Lung microvascular endothelial cell (primary cell): Measurements from ENCODE around the gene SIRT2. TPM values are rescaled to one million over a fixed set of nuclear protein-coding genes. Genes with fewer than 3 reads are reported as not detected.
"Not testable (repeated sequence)": the region's sequence is repeated elsewhere in the genome, so short reads cannot be mapped to it uniquely, and the experiment has no call there.

Experiments used
- DNase-seq, 2 donors: peaks; one replicate each; pipeline versions ENCODE4 v3.0.0 to v3.0.0-alpha.2; 2010; ENCODE audit warnings: low read depth in 2 of 2
- total RNA-seq: library from RNA; depleted of rRNA; stranded (reverse); fragments of >200 nt; gene quantifications from 2 replicates; pipeline ENCODE4 v1.2.1, GENCODE V29; 2014

Gene SIRT2
- total RNA-seq, 1 donor from 2014 or later: 105 TPM

DNA sequence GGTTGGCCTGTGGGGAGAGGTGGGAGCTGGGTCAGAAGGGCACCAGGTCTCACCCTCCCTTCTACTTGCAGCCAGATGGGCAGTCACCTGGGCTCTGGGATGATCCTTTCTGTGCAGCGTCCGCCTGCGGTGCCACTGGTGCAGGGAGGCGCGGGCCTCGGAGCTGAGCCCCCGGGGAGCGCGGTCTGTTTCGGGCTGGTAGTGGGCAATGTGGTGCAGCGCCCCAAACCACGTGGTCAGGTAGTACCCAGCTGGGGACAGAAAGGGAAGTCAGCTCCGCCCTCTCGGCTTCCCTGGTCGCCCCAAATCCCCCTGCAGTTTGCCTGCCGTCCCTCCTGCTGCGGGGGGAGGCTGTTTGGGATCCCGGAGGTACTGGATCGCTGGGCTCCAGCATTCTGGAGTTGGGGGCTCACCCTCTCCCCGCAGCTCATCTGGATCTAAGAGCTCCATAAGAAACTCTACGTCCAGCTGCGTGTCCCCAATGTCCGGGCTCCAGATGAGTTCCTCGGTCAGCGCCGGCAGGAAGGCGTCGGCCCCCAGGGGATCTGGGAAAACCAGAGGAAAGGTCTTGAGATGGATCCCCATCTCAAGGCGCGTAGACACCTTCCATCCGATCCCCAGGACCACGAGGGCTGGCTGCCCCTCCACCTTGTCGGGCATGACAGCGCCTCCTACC is 30.1 kb downstream of the SIRT2 start:
- peak in 1 of 2 donors; percentile 22 for DNase-seq

DNA sequence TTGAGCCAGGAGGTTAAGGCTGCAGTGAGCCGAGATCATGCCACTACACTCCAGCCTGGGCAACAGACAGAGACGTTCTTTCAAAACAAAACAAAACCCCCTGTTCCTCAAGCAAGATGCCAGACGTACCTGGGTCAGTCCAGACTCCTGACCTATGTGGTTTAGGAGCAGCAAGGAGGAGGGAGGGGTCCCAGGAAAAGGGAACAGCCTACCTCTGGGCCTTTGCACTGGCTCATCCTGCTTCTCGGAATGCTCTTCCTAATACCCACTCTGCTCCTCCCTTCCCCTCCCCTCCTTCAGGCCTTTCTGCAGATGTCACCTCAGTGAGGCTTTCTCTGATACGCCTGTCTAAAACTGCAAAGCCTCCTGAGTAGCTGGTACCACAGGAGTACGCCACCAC is 30.9 kb downstream of the SIRT2 start:
- DNase-seq: no peak

GRCh38 chr19:38867171-38867780 is 32.1 kb downstream of the SIRT2 start:
- no peak for DNase-seq

DNA sequence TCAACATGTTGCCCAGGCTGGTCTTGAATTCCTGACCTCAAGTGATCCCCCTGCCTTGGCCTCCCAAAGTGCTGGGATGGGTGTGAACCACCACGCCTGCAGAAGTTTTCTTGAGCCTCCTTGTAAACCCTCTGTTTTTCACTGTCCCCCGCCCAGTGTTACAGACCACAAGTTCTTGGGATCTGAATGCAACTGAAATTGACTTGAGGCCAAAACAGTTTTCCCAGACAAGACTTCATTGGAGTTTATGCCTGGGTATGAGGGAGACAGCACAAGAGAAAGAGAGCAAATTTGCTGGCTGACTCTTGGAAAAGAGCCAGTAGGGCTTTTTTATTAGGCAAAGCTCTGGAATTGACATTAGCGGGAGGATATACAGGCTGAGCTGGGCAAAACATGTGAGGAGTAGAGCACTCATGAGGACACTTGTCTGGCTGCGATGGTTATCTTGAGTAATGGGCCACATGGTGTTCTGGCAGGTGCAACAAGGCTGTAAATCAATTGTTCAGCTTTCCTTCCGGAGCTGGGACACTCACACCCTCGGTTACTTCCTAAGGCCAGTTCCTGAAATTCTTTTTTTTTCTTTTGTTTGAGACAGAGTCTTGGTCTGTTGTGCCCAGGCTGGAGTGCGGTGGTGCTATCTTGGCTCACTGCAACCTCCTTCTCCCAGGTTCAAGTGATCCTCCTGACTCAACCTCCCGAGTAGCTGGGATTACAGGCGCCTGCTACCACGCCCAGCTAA is 36.9 kb downstream of the SIRT2 start:
- DNase-seq: peak; percentile 91 to 93

DNA sequence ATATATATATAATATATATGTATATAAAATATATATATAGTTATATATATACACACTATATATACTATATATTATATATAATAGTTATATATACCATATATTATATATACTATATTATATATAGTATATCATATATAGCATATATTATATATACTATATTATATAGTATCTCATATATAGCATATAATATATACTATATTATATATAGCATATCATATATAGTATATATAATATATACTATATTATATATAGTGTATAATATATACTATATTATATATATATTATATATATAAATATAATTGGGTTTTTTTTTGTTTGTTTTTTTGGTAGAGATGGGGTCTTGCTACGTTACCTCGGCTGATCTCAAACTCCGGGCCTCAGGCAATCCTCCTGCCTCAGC is 38.0 kb downstream of the SIRT2 start:
- no peak for DNase-seq

GRCh38 chr19:38859631-38860204 is 39.7 kb downstream of the SIRT2 start:
- not testable (repeated sequence) for DNase-seq

DNA sequence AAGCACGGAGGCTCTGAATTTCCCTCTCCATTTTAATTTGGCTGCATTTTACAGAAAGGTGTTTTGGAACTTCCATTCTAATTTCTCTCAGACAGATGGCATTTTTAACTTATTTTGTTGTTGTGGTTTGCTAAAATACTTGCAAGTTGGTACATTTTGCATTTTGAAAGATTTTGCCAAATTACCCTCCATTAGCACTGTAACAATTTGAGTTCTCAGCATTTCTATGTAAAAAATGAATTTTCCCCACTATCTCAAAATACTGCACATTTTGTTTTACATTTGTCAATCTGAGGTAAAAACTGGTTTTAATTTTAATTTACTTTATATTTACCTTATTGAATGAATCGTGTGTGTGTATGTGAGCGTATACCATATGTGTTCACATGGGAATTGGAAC is 42.6 kb downstream of the SIRT2 start:
- DNase-seq: no peak

- not testable (repeated sequence) for DNase-seq
Measured at GRCh38 chr19:38855751-38856150, 43.7 kb downstream of the SIRT2 start.

GRCh38 chr19:38854961-38855360 is 44.5 kb downstream of the SIRT2 start:
- not testable (repeated sequence) for DNase-seq

GRCh38 chr19:38853214-38853613 is 46.2 kb downstream of the SIRT2 start:
- no peak for DNase-seq

DNA sequence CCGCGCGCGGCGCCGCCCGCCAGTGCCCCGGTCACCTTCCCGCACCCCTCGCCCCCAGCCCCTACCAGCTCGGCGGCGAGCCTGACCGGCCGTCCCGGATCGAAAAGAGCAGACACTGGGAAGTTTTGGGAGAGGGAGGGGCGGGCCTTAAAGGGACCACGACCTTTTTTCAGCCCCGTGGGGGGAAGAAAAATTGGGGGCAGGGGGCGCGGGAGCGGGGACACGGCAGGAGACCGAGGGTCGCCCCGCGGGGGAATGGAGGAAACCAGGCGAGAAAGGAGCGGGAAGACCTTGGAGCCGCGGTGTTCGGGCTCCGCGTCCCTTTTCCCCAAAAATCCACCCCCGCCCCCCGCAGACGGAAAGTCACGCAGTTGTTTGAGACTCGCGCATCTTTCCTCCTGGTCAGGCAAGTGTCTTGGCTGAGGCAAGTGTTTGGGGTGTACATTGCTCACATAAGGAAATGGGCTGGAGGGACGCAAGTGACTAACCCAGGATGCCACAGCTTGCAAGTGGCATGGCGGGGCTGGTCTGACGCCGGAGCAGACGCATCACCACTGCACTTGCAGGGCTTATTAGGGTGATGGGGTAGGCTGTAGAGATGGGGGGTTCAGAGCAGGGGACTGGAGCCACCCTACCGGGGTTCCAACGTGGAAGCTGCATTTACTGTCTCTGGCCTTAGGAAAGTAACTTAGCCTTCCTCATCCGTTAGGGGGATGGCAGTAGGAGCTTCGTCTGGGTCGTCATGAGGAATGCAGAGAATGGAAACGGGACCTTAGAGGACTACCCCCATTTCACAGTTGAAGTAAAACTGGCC is 47.0 kb downstream of the SIRT2 start:
- DNase-seq: peak; percentile 55 to 71

- DNase-seq: peak; percentile 93 to 97
Measured at GRCh38 chr19:38851622-38852230, 47.7 kb downstream of the SIRT2 start.

GRCh38 chr19:38850976-38851621 is 48.3 kb downstream of the SIRT2 start:
- no peak for DNase-seq

- DNase-seq: peak in 1 of 2 donors; percentile 100
Measured at GRCh38 chr19:38850436-38850975, 48.9 kb downstream of the SIRT2 start.

GRCh38 chr19:38849860-38850435 is 49.5 kb downstream of the SIRT2 start, which contains the start of gene HNRNPL:
Gene HNRNPL (minus strand): TSS chr19:38849986. CDS start chr19:38849966, 20 bp downstream.
- peak in 1 of 2 donors; percentile 100 for DNase-seq

GRCh38 chr19:38849147-38849859 is 50.1 kb downstream of the SIRT2 start:
- DNase-seq: peak; percentile 97 to 98

DNA sequence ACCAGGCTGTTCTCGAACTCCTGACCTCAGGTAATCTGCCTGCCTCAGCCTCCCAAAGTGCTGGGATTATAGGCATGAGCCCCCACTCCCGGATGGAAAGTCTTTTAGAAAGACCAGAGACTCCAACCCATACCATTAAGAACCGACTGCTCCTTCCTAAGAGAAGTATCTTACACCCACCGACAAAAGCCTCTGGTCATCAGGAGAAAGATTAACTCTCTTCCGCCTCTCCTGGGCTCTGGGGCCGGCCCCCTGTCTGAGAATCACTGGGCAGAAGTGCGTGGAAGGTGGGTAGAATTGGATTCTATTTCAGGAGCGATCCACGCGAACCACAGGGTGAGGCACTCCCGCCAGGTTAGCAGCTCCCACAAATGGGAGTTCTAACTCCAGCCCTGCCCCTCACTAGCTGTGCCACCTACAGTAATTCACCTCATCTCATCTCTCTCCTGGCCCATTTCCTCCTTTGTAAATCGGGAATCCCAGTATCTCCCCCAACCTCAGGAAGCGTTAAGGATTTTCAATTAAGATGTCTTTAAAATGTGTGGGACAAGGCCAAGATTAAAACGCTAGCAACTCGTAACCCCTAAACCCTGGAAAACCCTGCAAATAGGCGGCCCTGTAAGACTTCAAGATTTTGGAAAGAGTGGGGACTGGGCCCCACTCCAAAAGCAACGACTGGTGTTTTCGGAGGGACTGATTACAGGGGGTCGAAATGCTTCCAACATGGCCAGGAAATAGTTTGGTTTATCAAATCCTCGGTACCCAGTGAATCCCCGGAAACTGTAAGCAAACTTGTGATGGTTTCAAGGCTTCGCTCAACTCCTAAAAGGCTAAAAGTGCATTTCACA is 50.9 kb downstream of the SIRT2 start:
- DNase-seq: peak in 1 of 2 donors; percentile 23

GRCh38 chr19:38846097-38846496 is 53.3 kb downstream of the SIRT2 start:
- DNase-seq: no peak
